Measurements from ENCODE around the gene CLIC5.
"Not testable (repeated sequence)": the region's sequence is repeated elsewhere in the genome, so short reads cannot be mapped to it uniquely, and the experiment has no call there.

CLIC5 gene

DNA sequence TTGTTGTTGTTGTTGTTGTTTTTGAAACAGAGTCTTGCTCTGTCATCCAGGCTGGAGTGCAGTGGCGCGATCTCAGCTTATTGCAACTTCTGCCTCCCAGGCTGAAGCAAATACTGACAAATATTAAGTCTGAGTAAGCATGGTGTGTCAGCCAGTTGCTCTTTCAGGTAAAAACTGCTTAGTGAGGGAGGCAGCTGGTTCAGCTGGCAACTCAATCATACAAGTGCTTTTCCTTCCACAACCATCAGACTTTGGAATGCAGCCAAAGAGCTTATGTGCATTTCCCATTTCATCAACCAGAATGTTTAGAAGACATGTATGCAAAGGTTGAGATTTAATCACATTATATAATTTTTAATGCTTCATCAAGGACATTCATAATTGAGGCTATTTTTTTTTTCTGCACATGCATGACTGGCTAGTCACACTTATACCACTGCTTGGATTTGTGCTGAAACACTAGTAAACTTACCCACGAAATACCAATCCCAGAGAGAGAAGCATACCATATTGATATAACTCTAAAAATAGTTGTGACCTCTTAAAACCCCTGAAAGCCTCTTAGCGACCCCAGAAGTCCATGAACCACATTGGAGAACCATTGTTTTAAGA, 56.0 kb downstream of the CLIC5 start:
- no peak for DNase-seq

DNA sequence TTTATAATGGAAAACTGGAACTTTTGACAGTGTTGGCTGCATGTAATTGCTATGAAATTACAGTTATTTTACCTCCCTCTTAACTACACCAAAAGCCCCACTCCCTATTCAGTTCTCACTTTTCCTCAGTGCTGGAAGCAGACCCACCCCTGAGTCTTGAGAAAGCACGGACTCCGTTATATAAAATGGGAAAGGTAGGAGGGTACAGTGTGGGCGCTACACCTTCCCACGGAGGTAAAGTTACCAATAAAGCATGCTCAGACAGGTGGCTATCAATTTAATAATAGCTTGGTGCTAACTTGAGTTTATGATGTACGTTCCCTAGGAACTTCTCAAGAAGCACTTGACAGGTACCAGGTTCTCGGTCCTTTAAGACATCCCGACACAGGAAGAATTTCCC, 59.0 kb downstream of the CLIC5 start:
- no peak for DNase-seq

GRCh38 chr6:45956176-45956575, 59.5 kb downstream of the CLIC5 start:
- DNase-seq, result no peak

GRCh38 chr6:45955597-45955996, 60.1 kb downstream of the CLIC5 start:
- DNase-seq, result no peak

GRCh38 chr6:45952546-45952945, 63.1 kb downstream of the CLIC5 start:
- no peak for DNase-seq

DNA sequence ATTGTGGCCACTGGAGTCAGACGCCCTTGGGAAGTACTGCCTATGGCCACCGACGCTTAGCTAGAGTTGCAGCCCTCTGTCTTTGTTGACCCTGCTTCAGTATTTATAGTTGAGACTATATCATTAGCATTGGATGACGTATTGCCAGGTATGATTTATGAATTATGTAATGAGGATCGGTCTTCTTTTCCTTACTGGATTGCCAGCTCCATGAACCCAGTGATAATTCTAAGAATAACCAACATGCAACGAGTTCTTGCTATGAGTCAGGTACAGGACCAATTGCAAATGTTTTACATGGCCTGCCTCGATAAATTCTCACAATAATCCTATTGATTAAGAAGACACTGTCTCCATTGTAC, 63.5 kb downstream of the CLIC5 start:
- DNase-seq, result no peak

GRCh38 chr6:45951321-45952167, 64.1 kb downstream of the CLIC5 start:
- no peak for DNase-seq

DNA sequence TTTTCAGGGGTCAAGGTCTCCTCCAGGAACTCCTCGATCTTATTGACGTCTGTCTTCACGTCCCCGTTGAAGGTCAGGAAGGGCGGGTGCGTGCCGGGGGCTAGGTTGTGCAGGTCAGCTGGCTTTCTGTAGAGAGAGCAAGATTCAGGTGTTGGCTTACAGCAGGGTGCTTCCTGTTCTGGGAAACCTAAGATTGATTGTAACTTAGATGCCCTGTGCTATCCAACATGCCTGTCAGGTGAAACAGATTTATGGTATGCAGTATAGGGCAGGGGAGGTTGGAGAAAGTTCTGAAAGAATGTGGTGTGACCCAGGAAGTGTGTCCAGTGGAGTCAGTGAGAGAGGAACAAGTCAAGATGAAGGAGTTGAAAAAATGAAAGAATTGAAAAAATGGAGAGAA, 66.4 kb downstream of the CLIC5 start:
- DNase-seq, result no peak

GRCh38 chr6:45947807-45948206, 67.9 kb downstream of the CLIC5 start:
- no peak for DNase-seq

GRCh38 chr6:45946887-45947286, 68.8 kb downstream of the CLIC5 start:
- DNase-seq, result no peak

DNA sequence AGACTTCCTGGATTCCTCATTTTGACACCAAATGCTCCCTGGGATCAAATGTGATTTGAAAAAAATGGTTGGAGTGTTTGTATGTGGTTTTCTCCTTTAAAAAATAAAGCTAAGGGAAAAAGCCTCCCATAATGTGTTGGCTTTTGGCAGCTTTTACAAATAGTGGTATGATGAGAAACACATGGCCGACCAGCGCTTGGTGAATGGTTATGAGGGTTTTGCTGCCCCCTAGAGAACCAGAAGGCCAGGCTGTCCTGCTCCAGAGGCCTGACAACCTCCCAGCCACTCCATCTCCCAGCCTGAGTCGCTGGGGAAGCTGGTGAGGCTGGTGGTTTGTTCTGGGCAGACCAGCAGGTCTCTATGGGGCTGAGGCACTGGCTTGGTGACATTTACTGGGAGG, 69.3 kb downstream of the CLIC5 start:
- no peak for DNase-seq

DNA sequence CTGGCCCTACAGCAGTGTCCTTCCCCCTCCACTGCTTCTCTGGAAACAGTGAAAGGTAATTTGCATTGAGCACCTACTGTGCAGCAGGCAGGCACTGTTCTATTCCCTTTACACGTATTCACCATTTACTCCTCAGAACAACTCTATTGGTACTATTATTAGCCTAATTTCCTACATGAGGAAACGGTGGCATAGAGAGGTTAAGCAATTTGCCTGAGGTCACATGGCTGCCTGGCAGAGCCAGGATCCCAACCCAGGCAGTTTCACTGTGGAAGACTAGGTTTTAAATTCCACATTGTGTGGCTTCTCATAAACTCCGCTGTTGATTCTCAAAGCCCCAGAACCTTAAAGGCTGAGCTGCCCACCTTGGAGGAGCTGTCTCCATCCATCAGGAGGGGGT, 72.7 kb downstream of the CLIC5 start:
- no peak for DNase-seq

DNA sequence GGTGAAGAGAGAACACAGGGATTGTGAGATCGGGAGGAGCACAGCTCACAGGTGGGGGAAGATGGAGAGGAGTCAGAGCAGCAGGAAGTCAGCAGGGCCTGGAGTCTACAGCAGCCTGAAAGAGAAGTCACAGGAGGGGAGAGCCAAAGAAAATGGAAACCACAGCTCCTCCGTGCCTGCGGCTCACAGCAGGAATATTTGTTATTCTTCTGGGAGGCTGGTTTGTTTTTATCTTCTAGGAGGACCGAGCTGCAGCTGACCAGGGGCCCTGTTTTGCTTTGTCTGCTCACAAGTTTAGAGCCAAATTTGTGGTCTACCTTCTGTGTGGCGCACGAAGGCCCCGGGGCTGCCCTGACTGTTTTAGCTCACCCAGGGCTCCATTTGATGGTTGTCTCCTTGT, 81.8 kb downstream of the CLIC5 start:
- DNase-seq, result no peak

DNA sequence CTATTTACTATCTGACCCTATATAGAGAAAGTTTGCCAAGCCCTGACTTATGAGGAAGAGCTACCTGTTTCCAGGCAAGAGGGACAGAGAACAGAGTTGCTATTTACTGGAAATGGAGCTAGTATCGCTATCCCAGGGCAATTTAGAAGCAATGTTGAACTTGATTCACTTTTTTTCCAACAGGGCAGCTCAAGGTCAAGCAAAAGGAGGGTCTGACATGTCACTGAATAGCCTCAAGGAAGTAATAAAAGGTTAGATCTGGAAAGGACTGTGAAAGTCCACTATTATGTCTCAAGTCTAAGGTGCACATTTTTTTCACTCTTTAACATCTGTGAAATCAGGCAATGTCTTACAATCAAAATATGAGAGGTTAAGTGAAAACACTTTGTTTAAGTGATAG, 84.4 kb downstream of the CLIC5 start:
- DNase-seq, result no peak

DNA sequence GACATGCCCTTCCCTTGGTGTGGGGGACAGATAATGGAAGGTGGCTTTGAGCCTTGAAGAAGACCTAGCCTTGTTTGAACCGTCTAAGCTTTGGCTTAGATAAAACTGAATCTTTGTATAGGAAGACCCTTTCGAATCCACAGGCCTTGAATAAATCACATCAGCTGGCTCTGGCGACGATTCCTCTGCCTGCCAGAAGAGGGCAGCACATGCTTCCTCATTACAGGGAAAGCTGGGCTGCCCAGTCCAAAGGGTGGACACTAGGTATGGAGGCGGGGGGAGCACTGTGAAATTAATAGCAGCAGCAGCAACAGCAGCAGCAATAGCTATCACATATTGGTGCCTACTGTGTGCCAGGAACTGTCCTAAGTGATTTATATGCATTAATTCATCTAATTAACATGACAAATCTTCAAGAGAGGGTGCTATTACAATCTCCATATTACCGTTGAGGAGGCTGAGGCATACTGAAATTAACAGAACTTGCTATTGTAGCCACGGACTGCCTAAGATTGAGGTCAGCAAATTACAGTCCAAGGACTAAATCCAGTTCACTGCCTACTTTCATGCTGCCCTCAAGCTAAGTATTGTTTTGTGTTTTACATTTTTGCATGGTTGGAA, 85.1 kb downstream of the CLIC5 start:
- DNase-seq, result peak; percentile 10 to 52

- no peak for DNase-seq
These were observed 86.0 kb downstream of the CLIC5 start for GRCh38 chr6:45929421-45930361.

GRCh38 chr6:45928721-45929305, 86.8 kb downstream of the CLIC5 start:
- DNase-seq, result no peak

GRCh38 chr6:45927421-45928320, 88.0 kb downstream of the CLIC5 start:
- DNase-seq, result no peak

GRCh38 chr6:45926423-45926822, 89.2 kb downstream of the CLIC5 start:
- not testable (repeated sequence) for DNase-seq

DNA sequence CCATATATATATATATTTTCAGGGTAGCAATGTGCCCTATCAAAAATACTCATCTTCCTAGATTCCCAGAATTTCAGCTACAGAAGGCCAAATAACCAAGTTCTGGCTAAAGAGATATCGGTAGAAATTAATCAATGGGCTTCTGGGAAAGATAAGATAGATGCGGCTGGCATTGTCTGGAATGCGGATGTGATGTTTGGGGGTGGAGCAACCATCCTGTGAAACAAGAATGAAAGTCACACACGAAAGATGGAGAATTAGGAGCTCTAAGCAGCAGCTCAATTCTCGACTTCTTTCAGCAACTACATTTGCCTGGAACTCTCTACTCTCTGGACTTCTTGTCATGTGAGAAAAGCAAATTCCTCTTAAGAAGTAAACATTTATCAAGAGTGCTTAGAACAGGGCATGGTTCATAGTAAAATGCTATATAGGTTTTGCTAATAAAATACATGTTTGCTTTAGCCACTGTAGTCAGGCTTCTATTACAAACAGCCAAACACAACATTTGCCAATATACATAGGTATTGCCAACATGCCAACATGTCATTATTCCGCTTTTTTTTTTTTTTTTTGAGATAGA, 90.8 kb downstream of the CLIC5 start:
- no peak for DNase-seq

GRCh38 chr6:45923831-45924391, 91.7 kb downstream of the CLIC5 start:
- DNase-seq, result no peak

Measured in AML-193 (cell line).